HG03066 (cell line): ENCODE measurements around the gene MZB1.

Experiments used
- ATAC-seq: cut with Tn5 transposase; IDR thresholded peaks from one replicate; pipeline ENCODE4 v1.9.1; 2021; ENCODE audit warnings: low read depth; ENCODE audit not compliant: unreplicated experiment

The MZB1 gene

DNA sequence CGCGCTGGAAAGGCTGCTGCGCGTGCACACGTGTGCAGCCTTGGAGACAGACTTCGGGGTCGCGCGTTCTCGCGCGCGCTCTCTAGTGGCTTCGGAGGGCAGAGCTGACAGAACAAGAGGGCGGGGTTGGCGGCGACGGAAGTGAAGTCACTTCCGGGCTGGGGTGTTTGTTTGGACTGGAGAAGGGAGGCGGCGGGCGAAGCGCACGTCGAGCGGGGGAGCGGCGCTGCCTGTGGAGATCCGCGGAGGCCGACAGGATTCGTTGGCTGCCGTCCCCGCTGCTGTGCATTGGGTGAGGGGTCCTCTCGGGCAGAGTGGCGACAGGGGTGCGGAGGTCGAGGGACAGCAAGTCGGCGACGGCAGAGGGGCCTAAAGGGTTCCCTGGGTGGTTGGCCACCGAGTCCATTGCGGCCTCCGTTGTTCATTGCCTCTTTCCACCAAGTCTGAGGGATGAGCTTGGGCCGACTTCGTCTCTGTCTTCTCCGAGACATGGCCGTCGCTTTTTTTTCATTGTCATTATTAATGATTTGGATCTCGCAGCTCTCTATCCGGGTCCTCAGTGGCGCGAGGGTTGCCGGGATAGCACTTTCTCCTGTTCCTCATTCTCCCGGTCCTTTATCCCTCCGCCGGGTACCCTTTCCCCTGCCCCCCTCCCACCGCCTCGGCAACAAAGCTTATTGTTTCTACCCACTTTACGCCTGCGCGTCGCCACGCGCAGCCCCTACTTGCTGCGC lies 47.9 kb downstream of the MZB1 start, which contains the start of gene PAIP2:
PAIP2 (plus strand) TSS at position 166 of the 734 bp plus-strand sequence. CDS start 21,931 bp downstream, outside the sequence.
- ATAC-seq = peak; percentile 93

DNA sequence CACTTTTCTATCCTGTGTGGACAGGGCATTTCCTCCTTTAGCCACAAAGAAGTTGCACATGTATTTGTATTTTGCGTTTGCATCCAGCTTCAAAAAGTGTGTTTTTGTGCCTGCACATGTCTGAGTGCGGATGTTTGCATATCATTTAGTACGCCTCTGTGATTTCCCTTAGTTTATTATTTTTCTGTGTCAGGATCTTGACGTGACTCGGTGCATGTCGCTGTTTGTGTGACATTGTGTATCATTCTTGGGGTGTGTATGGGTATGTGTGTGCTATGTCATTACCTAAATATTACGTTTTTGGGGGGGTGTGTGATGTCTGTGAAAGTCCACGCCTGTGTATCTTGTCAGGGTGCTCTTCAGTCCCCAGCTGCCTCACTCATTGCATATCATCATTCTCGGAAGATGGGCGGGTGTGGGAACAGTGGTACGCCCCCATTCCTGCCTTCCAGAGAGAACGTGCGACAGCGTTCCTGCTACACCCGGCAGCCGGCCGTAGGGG lies 48.5 kb downstream of the MZB1 start:
- no peak for ATAC-seq

DNA sequence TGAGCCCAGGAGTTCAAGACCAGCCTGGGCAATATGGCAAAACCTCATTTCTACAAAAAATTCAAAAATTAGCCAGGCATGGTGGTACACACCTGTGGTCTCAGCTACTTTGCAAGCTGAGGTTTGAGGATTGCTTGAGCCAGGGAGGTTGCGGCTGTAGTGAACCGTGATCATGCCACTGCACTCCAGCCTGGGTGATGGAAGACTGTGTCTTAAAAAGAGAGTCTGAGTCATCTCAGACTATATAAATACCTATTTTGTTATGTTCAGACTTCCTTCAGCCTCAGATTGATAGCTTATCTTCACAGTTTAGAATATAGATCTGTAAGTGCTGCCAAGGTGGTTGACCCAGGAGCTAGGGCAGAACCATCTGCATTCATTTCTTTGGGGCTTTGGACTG lies 49.7 kb downstream of the MZB1 start:
- no peak for ATAC-seq
